Osteocyte (in vitro differentiated cells): ENCODE results near the gene MADCAM1. TPM values are rescaled to one million over a fixed set of nuclear protein-coding genes. Genes with fewer than 3 reads are reported as not detected.

Experiments used
- DNase-seq: peaks from one replicate; pipeline ENCODE4 v3.0.0; 2021; ENCODE audit warnings: mixed read lengths; ENCODE audit not compliant: unreplicated experiment; ENCODE audit errors: extremely low spot score
- H3K27ac Mint-ChIP-seq: one replicate; pipeline ENCODE4 v1.8.0; 2021; ENCODE audit warnings: mild to moderate bottlenecking, mixed read lengths; ENCODE audit not compliant: unreplicated experiment
- H3K27me3 Mint-ChIP-seq: one replicate; pipeline ENCODE4 v1.8.0; 2021; ENCODE audit warnings: mixed read lengths; ENCODE audit not compliant: unreplicated experiment
- H3K36me3 Mint-ChIP-seq: one replicate; pipeline ENCODE4 v1.8.0; 2021; ENCODE audit warnings: mixed read lengths; ENCODE audit not compliant: unreplicated experiment
- H3K4me1 Mint-ChIP-seq: one replicate; pipeline ENCODE4 v1.8.0; 2021; ENCODE audit warnings: mixed read lengths; ENCODE audit not compliant: unreplicated experiment
- H3K4me3 Mint-ChIP-seq: one replicate; pipeline ENCODE4 v1.8.0; 2021; ENCODE audit warnings: mild to moderate bottlenecking, moderate library complexity, mixed read lengths; ENCODE audit not compliant: unreplicated experiment
- H3K9me3 Mint-ChIP-seq: one replicate; pipeline ENCODE4 v1.8.0; 2021; ENCODE audit warnings: mixed read lengths; ENCODE audit not compliant: unreplicated experiment
- total RNA-seq: library from RNA; stranded (reverse); gene quantifications from 2 replicates; pipeline ENCODE4 v1.2.1, GENCODE V29; 2021
- TF ChIP-seq, protein P1 (sequence below): fragments of 200-600 bp; sonication (generic); IDR thresholded peaks from 2 replicates; pipeline ENCODE4 v1.5.0; 2021; ENCODE audit warnings: antibody characterized with exemption, mild to moderate bottlenecking, moderate library complexity

The MADCAM1 gene
- total RNA-seq, 1 donor from 2014 or later, result 1.3 TPM

DNA sequence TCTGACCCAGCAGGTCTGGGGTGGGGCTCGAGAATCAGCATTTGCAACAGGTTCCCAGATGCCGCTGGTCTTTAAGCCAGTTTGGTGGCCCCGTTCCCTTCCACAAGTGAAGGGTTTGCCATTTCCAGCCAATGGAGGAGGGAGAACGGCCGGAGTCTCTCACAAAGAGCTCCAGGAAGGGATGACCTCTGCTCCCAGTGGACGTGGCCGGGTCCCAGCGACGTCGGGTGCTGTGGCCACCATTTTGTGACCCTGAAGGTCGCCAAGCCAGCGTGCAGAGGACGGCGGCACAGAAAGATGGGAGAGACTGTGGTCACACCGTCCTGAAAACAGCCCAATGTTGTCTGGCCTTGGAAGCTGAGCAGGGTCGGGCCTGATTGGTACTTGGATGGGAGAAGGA, 43.5 kb upstream of the MADCAM1 start:
- H3K27me3 Mint-ChIP-seq, result no peaks in the 10 kb centered on the region
- TF ChIP-seq, protein P1, sequence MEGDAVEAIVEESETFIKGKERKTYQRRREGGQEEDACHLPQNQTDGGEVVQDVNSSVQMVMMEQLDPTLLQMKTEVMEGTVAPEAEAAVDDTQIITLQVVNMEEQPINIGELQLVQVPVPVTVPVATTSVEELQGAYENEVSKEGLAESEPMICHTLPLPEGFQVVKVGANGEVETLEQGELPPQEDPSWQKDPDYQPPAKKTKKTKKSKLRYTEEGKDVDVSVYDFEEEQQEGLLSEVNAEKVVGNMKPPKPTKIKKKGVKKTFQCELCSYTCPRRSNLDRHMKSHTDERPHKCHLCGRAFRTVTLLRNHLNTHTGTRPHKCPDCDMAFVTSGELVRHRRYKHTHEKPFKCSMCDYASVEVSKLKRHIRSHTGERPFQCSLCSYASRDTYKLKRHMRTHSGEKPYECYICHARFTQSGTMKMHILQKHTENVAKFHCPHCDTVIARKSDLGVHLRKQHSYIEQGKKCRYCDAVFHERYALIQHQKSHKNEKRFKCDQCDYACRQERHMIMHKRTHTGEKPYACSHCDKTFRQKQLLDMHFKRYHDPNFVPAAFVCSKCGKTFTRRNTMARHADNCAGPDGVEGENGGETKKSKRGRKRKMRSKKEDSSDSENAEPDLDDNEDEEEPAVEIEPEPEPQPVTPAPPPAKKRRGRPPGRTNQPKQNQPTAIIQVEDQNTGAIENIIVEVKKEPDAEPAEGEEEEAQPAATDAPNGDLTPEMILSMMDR, result no peak
- H3K4me1 Mint-ChIP-seq, result peaks cover 3% of the 10 kb centered on the region
- DNase-seq, result no peak
- H3K4me3 Mint-ChIP-seq, result no peak overlapping the region
- no peaks in the 10 kb centered on the region for H3K9me3 Mint-ChIP-seq
- H3K27ac Mint-ChIP-seq, result no peak overlapping the region
- peaks cover 10% of the 10 kb centered on the region for H3K36me3 Mint-ChIP-seq

DNA sequence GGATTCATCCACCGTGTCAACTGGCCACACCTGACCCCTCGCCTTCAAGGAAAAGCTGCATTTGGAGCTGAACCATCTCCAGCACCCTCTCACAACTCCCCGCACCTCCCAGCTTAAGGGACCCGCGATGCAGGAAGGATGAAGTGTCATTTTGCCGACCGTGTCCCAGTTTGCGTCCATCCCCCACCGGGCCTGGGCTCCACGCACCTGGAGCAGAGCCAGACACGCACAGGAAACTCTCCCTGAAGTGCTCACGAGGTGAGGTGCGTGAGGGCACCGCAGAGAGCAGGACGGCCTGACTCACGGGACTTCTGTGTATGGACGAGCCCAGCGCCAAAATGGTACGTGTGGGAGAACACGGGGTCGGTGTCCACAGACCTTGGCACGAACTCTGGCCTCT, 42.7 kb upstream of the MADCAM1 start:
- Mint-ChIP-seq H3K9me3 (no peaks in the 10 kb centered on the region), H3K36me3 (peaks cover 10% of the 10 kb centered on the region), H3K4me3 (no peak overlapping the region), H3K27ac (no peak overlapping the region), H3K27me3 (no peaks in the 10 kb centered on the region), H3K4me1 (no peaks in the 10 kb centered on the region)
- TF ChIP-seq, protein P1, result no peak
- DNase-seq, result no peak

DNA sequence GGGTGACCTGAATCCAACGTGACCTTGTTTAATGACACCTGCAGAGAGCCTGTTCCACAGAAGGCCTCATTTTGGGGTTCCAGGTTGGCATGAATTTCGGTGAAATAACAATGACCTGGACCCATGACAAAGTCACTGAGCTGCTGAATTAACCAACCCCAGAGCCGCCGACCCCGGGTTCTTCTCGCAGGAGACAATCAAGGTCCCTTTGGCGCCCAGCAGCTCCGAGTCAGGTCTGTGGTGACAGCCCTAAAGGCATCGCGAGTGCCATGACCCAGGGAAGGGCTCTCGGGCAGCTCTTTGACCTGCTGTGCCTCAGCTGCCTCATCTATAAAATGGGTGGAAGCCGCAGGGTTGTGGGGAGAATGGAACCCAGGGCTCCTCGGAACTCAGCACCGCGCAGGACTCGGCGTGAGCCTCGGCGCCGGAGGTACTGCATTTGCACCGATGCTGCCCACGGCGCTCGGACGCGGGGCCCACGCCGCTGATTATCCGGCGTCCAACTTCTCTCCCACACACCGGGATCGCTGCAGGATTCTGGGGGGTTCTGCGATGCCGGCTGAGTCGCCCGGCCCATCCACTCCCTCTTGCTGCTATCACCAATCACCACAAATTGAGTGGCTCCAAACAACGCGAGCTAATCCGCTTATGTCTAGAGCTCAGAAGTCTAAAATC, 41.1 kb upstream of the MADCAM1 start:
- Mint-ChIP-seq H3K4me1 (peaks cover 5% of the 10 kb centered on the region), H3K9me3 (no peaks in the 10 kb centered on the region), H3K36me3 (peaks cover 10% of the 10 kb centered on the region), H3K4me3 (no peak overlapping the region), H3K27ac (no peak overlapping the region), H3K27me3 (no peaks in the 10 kb centered on the region)
- TF ChIP-seq, protein P1, result no peak
- no peak for DNase-seq

DNA sequence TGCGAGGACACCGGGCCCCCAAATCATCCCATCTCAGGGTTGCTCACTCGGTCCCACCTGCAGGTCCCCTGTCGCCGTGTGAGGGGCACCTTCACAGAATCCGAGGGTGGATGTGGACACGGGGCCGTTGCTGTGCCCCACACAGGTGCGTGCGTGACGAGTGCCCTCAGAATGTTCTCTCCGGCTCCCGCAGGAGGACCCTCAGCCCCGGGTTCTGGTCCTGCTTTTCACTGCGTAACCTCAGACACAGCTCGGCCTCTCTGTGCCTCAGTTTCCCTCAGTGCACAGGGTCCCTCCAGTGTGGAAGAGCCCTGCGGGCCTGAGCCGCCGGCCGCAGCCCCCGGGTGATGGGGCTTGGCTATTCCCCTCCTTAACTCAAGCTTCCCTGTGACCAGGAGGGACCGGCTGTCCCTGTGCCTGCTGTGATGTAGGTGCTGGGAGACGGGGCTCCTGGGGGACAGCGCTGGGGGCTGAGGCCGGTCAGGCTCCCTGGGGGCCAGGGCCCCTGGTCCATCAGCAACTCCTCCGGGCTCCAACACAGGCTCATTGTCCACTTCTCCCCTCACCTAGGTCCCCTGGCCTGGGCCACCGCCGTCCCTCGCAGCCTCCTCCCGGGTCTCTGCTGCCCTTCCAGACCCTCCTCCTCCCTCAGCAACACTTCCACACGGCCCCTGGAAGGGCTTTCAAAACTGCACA, 40.3 kb upstream of the MADCAM1 start:
- Mint-ChIP-seq H3K27me3 (no peaks in the 10 kb centered on the region), H3K4me1 (peaks cover 5% of the 10 kb centered on the region), H3K27ac (no peak overlapping the region), H3K4me3 (no peak overlapping the region), H3K36me3 (peaks cover 10% of the 10 kb centered on the region), H3K9me3 (no peaks in the 10 kb centered on the region)
- no peak for DNase-seq
- TF ChIP-seq, protein P1, result no peak

DNA sequence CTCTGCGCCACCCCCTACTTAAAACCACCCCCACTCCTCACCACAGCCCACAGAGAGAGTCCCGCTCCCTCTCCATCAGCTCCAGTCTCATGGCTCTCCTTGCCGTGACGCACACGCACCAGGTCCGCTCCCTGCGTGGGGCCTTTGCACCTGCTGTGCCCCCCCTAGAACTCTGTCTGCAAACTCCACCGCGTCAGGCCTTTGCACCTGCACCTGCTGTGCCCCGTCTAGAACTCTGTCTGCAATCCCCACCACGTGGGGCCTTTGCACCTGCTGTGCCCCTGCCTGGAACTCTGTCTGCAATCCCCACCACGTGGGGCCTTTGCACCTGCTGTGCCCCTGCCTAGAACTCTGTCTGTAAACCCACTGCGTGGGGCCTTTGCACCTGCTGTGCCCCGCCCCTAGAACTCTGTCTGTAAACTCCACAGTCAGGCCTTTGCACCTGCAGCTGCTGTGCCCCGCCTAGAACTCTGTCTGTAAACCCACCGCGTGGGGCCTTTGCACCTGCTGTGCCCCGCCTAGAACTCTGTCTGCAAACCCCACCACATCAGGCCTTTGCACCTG, 39.7 kb upstream of the MADCAM1 start:
- Mint-ChIP-seq H3K36me3 (peaks cover 10% of the 10 kb centered on the region), H3K9me3 (no peaks in the 10 kb centered on the region), H3K27me3 (no peaks in the 10 kb centered on the region), H3K27ac (no peak overlapping the region), H3K4me1 (peaks cover 6% of the 10 kb centered on the region), H3K4me3 (no peak overlapping the region)
- TF ChIP-seq, protein P1, result no peak
- no peak for DNase-seq
